C4-2B (cell line): ENCODE measurements around the gene UQCRC1.

Experiments
- H3K27ac ChIP-seq: fragments of 450-650 bp; 2 replicates; pipeline ENCODE4 v1.5.1; 2017
- ZFX ChIP-seq: fragments of 450-650 bp; IDR thresholded peaks from 2 replicates; pipeline ENCODE4 v1.6.1; 2017
- TF ChIP-seq, protein P1 (sequence below): fragments of 450-650 bp; conservative IDR thresholded peaks from 2 replicates; pipeline ENCODE4 v1.5.1; 2017; ENCODE audit warnings: mild to moderate bottlenecking

Gene UQCRC1

DNA sequence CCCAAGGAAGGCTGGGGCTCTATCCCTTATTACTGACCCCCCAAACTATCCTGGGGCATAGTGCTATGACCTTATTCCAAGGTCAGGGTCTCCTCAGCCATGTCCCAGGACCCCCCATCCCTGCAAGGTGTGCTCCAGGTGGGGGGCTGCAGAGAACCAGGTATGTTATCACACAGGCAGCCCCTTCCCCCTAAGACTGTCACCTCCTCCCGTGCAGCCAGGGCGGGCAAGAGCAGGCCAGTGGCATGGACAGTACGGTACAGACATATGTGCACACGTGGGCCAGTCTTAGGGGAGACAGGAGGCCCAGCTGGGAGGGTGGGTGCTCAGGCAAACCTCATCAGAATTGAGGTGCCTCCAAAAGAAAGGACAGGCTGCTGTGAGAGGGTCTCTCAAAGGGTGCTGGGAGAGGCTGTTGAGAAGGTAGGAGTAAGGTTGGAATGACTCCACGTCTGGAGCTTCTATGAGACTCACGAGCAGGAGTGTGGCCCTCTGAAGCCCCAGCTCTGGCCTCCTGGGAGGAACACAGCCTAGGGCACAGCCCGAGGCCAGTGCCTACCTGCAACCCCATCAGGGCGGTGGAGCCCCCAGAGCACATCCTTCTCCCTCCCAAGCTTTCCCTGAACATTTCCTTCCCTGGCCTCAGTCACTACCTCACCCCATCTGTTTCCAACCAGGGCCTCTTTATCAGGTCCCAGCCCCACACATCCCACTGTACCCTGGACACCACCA is 12.6 kb downstream of the UQCRC1 start:
- H3K27ac ChIP-seq: no peak overlapping the region
- TF ChIP-seq ZFX: no peak
- TF ChIP-seq, protein P1, sequence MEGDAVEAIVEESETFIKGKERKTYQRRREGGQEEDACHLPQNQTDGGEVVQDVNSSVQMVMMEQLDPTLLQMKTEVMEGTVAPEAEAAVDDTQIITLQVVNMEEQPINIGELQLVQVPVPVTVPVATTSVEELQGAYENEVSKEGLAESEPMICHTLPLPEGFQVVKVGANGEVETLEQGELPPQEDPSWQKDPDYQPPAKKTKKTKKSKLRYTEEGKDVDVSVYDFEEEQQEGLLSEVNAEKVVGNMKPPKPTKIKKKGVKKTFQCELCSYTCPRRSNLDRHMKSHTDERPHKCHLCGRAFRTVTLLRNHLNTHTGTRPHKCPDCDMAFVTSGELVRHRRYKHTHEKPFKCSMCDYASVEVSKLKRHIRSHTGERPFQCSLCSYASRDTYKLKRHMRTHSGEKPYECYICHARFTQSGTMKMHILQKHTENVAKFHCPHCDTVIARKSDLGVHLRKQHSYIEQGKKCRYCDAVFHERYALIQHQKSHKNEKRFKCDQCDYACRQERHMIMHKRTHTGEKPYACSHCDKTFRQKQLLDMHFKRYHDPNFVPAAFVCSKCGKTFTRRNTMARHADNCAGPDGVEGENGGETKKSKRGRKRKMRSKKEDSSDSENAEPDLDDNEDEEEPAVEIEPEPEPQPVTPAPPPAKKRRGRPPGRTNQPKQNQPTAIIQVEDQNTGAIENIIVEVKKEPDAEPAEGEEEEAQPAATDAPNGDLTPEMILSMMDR: no peak

DNA sequence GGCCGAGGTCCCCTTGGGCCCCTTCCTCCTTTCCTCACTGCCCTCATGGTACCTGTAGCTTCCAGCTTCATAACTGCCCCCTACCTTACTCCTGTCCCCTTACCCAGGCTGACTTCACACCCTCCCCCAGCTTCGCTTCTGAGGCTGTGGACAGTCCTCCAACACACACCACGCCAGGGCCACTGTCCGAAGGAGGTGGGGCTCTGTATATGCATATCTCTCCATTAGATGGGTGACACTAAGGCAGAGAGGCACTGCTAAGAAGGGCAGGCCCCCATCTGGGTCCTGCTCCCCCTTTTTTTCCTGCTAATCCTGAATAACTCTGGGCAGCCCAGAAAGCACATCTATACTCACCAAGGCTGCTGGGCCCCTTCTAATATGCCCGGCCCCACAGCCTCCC is 13.3 kb downstream of the UQCRC1 start:
- H3K27ac ChIP-seq: no peak overlapping the region
- TF ChIP-seq, protein P1: no peak
- no peak for TF ChIP-seq ZFX

DNA sequence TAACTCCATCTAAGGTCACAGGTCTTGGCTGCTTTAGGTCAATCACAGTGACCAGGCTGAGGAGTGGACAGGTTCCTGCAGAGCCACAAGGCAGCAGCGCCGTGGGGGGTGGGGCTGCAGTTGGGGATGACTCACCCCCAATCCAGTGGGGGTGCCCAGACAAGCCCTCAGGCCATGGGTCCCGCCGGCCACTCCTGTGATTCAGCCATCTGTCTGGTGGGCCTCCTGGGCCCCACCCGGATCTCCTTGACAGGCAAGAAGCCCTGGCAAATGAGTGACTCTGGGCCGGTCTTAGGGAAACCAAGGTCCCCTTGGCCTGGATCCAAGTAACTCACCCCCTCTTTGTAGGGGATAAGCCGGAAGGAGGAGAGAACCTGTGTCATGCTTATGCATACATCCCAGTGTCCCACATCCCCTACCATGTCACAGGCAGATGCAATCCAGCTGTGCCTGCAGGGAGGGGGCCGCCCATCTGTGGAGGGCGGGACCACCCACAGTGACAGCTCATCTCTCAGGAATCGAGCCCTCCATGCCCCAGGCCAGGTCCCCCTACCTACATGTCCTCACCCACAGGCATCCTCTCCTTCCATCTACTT is 13.8 kb downstream of the UQCRC1 start:
- TF ChIP-seq ZFX: no peak
- TF ChIP-seq, protein P1: no peak
- H3K27ac ChIP-seq: no peak overlapping the region

DNA sequence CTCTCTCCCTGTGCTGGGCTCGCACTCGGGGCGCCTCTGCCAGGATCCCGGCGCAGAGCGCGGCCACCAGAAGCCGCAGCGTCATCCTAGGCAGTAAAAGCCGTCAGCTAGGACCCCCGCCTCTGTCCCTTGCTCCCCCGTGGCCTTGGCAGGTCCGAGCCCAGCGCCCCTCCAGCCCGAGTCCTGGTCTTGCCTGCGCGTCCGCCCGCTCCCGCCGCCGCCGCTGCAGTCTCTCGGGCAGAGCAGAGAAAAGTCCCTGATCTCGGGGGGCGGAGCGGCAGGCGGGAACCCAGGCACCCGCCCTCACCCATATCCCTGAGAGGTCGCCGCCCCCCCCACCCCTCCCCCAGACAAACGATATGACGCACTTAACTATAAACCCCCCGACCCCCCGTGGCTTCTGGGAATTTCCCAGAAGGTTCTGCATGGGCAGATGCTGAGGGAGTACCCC is 14.3 kb downstream of the UQCRC1 start, which contains the start of gene COL7A1:
Gene COL7A1, minus strand, starts transcription at position 255 of the 451 bp plus-strand sequence. Its CDS starts 170 bp downstream, at position 85.
- no peak within 1 kb of the TSS for H3K27ac ChIP-seq
- no peak for TF ChIP-seq ZFX
- TF ChIP-seq, protein P1: no peak

DNA sequence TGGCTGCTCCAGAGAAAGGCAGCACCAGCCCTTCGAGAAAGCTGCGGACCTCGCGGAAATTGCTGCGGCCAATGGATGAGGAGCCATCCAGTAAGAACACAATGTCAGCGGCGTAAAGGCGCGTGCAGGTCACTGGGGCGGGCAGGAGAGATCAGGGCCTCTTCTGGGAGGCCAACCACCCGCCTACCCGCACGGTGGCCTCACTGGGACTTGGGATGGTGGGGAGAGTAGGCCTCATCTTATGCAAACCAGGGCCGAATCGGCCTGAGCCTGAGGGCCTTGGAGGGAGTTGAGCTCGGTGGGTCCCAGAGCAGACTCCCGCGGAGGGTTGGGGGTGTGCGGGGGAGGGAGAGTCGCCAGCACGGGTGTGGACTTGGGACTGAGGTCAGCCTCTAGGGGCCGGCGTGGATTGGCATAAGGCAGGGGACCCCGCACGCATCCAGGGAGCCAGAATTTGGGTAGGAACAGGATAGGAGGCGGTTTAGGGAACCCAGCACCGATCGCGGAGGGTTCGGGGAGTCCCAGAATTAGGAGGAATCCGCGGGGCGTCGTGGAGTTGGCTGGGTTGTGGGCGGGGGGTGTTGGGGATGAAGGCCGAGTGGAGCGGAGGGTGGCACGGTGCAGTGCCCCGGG is 14.9 kb downstream of the UQCRC1 start:
- TF ChIP-seq ZFX: no peak
- TF ChIP-seq, protein P1: no peak
- H3K27ac ChIP-seq: no peak overlapping the region

DNA sequence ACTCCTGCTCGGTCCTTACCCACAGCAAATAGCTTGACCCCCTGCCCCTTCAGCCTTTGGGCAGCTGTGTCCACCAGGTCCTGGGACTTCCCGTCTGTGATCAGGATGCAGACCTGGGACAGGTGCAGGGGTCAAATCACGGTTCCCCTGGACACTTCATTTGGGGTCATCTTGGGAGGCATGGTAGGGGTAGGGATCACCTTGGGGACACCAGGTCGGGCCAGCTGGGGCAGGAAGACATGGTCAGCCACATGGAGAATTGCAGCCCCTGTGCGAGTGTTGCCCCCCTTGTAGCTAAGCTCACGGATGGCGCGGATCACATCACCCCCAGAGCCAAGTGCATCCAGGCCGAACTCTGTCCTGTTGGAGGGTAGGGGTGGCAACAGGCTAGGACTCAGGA is 16.1 kb downstream of the UQCRC1 start:
- H3K27ac ChIP-seq: no peak overlapping the region
- TF ChIP-seq, protein P1: no peak
- TF ChIP-seq ZFX: no peak
